A549 (cell line): Measurements from ENCODE around the gene INSYN1.

Experiments
- CTCF ChIP-seq: fragments of >200 bp; sonication (Bioruptor Twin); formaldehyde crosslinking; IDR thresholded peaks from 3 replicates; pipeline ENCODE4 v1.5.1; 2016
- NFE2L2 ChIP-seq: fragments of 150-350 bp; conservative IDR thresholded peaks from 2 replicates; pipeline ENCODE4 v1.6.1; 2014; ENCODE audit warnings: low read length
- PBX3 ChIP-seq: IDR thresholded peaks from 2 replicates; pipeline ENCODE4 v1.6.1; 2012
- RAD21 ChIP-seq, 2 experiments: fragments of >200 bp in 1 of 2; sonication (Bioruptor Twin) in 1 of 2; formaldehyde crosslinking in 1 of 2; IDR thresholded peaks in 1 of 2; conservative IDR thresholded peaks in 1 of 2; 2 replicates in 1 of 2; 3 replicates in 1 of 2; pipeline ENCODE4 v1.6.1; 2012 to 2018; ENCODE audit warnings: inconsistent platforms in 1 of 2
- RCOR1 ChIP-seq: fragments of 150-350 bp; IDR thresholded peaks from 2 replicates; pipeline ENCODE4 v1.6.1; 2014; ENCODE audit warnings: antibody characterized with exemption, low read length, low read depth
- SREBF2 ChIP-seq: fragments of 450-650 bp; IDR thresholded peaks from 2 replicates; pipeline ENCODE4 v1.6.1; 2014; ENCODE audit warnings: mild to moderate bottlenecking, moderate library complexity
- ZNF302 ChIP-seq: fragments of 250-450 bp; sonication (Bioruptor Pico); IDR thresholded peaks from 2 replicates; pipeline ENCODE4 v1.9.0; 2021; ENCODE audit warnings: inconsistent platforms, mild to moderate bottlenecking, moderate library complexity

GRCh38 chr15:73695773-73696640 lies 57.1 kb downstream of the INSYN1 start:
- TF ChIP-seq RCOR1: no peak
- no peak for TF ChIP-seq CTCF
- no peak for TF ChIP-seq RAD21 (conservative IDR thresholded peaks at IDR 0.05 in 1 of 2, IDR thresholded peaks at IDR 0.05 in 1 of 2)
- no peak for TF ChIP-seq PBX3
- TF ChIP-seq SREBF2: no peak
- no peak for TF ChIP-seq NFE2L2
- TF ChIP-seq ZNF302: no peak
